ENCODE data around the gene ASCL2. TPM values are rescaled to one million over a fixed set of nuclear protein-coding genes. Genes with fewer than 3 reads are reported as not detected.

Gene ASCL2
- total RNA-seq, 1 donor from 2014 or later, result 0.58 TPM

DNA sequence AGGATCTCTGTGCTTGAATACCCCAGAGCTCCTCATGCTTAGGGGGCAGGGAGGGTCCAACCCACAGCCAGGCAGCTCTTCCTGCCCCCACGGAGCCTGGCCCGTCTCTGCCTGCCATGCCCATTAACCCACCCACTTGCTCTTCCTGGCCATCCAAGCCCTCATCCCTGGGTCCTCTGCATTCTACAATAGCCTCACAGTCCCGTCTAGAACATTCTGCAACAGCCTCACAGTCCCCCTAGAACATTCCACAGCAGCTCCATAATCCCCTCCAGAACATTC, 46.5 kb upstream of the ASCL2 start:
- no peak overlapping the region for H3K4me3 Mint-ChIP-seq
- peaks cover 5% of the 10 kb centered on the region for H3K27me3 Mint-ChIP-seq (ENCODE audit: low read depth)
- no peak for DNase-seq (ENCODE audit: low spot score in 2 of 2, unreplicated experiment in 2 of 2)
- TF ChIP-seq, protein P1, sequence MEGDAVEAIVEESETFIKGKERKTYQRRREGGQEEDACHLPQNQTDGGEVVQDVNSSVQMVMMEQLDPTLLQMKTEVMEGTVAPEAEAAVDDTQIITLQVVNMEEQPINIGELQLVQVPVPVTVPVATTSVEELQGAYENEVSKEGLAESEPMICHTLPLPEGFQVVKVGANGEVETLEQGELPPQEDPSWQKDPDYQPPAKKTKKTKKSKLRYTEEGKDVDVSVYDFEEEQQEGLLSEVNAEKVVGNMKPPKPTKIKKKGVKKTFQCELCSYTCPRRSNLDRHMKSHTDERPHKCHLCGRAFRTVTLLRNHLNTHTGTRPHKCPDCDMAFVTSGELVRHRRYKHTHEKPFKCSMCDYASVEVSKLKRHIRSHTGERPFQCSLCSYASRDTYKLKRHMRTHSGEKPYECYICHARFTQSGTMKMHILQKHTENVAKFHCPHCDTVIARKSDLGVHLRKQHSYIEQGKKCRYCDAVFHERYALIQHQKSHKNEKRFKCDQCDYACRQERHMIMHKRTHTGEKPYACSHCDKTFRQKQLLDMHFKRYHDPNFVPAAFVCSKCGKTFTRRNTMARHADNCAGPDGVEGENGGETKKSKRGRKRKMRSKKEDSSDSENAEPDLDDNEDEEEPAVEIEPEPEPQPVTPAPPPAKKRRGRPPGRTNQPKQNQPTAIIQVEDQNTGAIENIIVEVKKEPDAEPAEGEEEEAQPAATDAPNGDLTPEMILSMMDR (IDR thresholded peaks at IDR 0.05; ENCODE audit: unreplicated experiment), result no peak
- H3K36me3 Mint-ChIP-seq, result peaks cover 3% of the 10 kb centered on the region
- H3K4me1 Mint-ChIP-seq, result peaks cover 7% of the 10 kb centered on the region
- H3K27ac Mint-ChIP-seq, result no peak overlapping the region
- peaks cover 4% of the 10 kb centered on the region for H3K9me3 Mint-ChIP-seq

DNA sequence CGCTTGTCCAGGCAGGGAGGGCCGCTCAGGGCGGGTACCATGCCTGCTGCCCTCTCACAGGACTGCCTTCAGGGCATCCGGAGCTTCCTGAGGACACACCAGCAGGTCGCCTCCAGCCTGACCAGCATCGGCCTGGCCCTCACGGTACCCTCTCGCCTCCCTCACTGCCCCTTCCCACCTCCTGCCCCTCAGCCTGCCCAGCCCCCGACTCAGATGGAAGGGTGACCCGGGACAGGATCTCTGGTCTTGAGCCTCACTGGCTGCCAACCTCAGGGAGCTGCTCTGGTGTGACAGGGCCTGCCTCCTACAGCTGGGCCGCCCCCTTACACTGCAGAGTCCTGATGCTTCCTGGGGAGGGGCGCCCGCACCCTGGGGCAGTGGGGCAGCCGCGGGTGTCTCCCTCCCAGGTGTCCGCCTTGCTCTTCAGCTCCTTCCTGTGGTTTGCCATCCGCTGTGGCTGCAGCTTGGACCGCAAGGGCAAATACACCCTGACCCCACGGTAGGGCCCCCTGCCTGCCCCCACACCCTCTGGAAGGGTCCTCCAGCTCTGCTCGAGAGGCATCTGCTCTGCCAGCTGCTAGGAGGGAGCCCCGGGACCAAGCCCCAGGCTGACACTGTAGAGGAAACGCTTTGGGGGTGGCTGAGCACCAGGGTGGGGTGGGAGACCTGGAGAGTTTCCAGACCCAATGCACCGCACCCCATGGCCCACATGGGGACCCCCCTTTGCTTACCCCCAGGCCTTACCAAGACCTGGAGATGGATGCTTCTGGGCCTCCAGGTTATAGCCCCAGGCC, 46.0 kb upstream of the ASCL2 start:
- Mint-ChIP-seq H3K27me3 (ENCODE audit: low read depth) (peaks cover 5% of the 10 kb centered on the region), H3K4me1 (peaks cover 12% of the 10 kb centered on the region), H3K27ac (no peak overlapping the region), H3K36me3 (peaks cover 3% of the 10 kb centered on the region), H3K9me3 (peaks cover 4% of the 10 kb centered on the region), H3K4me3 (no peak overlapping the region)
- no peak for DNase-seq (ENCODE audit: low spot score in 2 of 2, unreplicated experiment in 2 of 2)
- TF ChIP-seq, protein P1 (IDR thresholded peaks at IDR 0.05; ENCODE audit: unreplicated experiment), result no peak

DNA sequence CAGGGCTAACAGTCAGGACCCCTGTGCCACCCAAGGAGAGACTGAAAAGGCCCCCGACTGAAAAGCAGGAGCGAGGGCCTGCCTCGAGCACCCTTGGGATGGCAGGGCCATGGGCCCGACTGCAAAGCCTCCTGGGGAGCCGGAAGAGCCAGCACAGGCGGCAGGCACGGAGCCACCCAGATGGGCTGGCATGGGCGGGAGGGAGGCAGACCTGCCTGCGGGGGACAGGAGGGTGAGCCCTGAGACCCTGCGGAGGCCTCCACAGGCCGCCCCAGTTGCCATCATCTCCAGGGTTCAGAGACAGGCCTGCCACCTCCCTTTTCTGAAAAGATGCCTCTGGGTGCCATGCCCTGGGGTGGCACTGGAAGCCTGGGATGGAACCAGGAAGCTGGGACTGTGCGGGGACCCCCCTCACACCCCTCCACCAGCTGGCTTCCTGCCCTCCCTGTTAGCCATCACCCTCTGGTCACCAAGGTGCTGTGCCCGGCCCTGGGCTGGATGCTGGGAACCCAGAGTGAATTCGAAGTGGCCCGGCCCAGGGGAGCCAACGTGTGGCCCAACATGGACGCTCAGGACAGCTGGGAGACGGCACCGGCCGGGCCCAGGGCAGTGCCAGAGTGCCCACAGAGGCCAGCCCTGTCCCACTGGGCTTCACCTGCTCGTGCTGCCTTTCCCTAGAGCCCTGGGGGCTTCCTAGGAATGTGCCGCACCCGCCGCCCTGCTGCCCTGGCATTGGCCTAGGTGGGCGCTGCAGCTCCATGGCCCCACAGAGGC, 45.2 kb upstream of the ASCL2 start:
- peaks cover 13% of the 10 kb centered on the region for H3K4me1 Mint-ChIP-seq
- no peak for DNase-seq (ENCODE audit: low spot score in 2 of 2, unreplicated experiment in 2 of 2)
- H3K9me3 Mint-ChIP-seq, result peaks cover 4% of the 10 kb centered on the region
- no peak overlapping the region for H3K4me3 Mint-ChIP-seq
- peaks cover 3% of the 10 kb centered on the region for H3K36me3 Mint-ChIP-seq
- no peak overlapping the region for H3K27ac Mint-ChIP-seq
- TF ChIP-seq, protein P1 (IDR thresholded peaks at IDR 0.05; ENCODE audit: unreplicated experiment), result no peak
- H3K27me3 Mint-ChIP-seq (ENCODE audit: low read depth), result peaks cover 5% of the 10 kb centered on the region

DNA sequence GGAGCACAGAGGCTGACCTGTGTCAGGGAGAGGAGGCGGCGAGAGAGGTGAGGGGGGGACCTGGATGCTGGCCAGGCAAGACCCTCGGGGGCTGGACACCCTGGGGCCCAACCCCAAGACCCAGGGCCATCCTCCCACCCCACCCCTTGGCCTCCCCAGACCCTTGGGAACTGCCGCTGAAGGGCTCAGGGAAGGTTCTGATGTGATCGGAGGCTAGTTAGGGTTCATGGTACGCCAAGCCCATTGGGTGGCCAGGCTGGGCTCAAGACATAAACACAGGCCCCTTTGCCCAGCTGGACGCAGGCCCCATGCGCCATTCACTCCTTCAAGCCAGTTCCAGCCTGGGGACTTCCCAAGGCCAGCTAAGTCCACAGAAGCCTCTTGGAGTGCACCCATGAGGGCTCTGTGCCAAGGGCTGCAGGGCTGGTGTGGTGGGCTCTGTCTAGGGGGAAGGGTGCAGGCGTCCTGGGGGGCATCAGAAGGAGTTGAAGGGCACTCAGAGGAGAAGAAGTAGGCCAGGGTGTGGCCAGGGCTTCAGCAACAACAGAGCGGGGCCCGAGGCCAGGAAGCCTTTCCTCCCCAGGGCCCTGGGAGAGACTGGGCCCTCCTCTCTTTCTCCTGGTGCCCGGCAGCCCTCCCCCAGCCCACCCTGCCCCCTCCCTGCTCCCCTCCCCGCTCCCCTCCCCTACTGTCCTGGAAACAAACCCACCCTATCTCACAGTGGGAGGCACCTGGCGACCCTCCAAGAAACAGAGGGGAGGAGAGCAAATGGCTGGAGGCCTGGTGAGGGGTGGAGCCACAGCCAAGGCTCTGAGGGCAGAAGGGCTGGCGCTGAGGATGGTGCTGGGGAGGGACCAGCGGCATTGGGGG, 44.4 kb upstream of the ASCL2 start:
- TF ChIP-seq, protein P1 (IDR thresholded peaks at IDR 0.05; ENCODE audit: unreplicated experiment), result no peak
- Mint-ChIP-seq H3K4me1 (peaks cover 13% of the 10 kb centered on the region), H3K9me3 (peaks cover 4% of the 10 kb centered on the region), H3K4me3 (no peak overlapping the region), H3K27me3 (ENCODE audit: low read depth) (peaks cover 1% of the 10 kb centered on the region), H3K27ac (peak overlapping the region; percentile 79), H3K36me3 (peaks cover 3% of the 10 kb centered on the region)
- DNase-seq (ENCODE audit: low spot score in 2 of 2, unreplicated experiment in 2 of 2), result peak; percentile 75 to 82

DNA sequence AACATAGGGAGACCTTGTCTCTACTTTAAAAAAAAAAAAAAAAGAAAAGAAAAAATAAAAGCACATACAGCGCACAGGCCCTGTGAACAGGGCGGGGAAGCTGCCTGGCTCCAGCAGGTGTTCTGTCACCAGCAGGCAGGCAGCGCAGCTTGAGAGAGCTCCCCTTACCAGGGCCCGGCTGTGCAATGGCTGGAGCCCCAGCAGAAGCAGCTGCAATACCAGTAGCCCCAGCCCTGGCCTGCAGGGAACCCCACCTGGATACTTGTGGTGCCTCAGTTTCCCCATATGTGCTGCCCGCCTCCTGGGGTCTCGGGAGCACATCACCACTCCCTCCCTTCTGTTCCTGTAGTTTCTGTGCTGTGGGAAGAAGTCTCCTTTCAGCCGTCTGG, 43.7 kb upstream of the ASCL2 start:
- peaks cover 13% of the 10 kb centered on the region for H3K4me1 Mint-ChIP-seq
- peaks cover 3% of the 10 kb centered on the region for H3K36me3 Mint-ChIP-seq
- H3K9me3 Mint-ChIP-seq, result peaks cover 4% of the 10 kb centered on the region
- H3K27me3 Mint-ChIP-seq (ENCODE audit: low read depth), result no peaks in the 10 kb centered on the region
- H3K4me3 Mint-ChIP-seq, result no peak overlapping the region
- H3K27ac Mint-ChIP-seq, result no peak overlapping the region
- TF ChIP-seq, protein P1 (IDR thresholded peaks at IDR 0.05; ENCODE audit: unreplicated experiment), result no peak
- no peak for DNase-seq (ENCODE audit: low spot score in 2 of 2, unreplicated experiment in 2 of 2)
